Suprapubic skin (tissue), 4 donors: ENCODE measurements around the gene TLE4.

ENCODE experiments used
- CTCF ChIP-seq, 2 donors: fragments of 200-600 bp in 1 of 2; fragments of 450-650 bp in 1 of 2; sonication (generic) in 1 of 2; IDR thresholded peaks; one replicate each; pipeline ENCODE4 v1.5.1; 2016 to 2019; ENCODE audit warnings: antibody characterized with exemption in 2 of 2, mild to moderate bottlenecking in 1 of 2, moderate library complexity in 1 of 2
- EP300 ChIP-seq: sonication (generic); formaldehyde crosslinking; IDR thresholded peaks from one replicate; pipeline ENCODE4 v1.6.1; 2017; ENCODE audit warnings: antibody characterized with exemption
- POLR2AphosphoS5 ChIP-seq, 3 donors: sonication (generic); formaldehyde crosslinking; IDR thresholded peaks; one replicate each; pipeline ENCODE4 v1.6.1; 2017; ENCODE audit warnings: antibody characterized with exemption in 3 of 3

DNA sequence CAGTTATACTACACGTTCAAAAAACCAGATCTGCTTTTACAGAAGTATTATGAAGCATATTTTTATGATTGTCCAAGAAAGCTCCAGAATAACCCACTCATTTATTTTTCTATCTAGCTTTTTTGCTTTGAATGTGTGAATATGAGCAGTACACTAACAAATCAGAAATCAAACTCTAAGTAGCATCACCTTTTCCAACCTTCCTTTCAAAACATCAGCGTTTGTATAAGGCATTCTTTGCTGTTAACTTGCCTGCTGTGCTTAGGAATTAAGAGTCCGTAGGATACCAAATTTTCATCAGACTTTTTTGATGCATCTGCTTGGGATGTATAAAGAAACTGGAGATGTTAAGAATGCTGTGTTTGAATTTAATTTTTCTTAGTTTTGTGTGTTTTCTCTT, 3.8 kb downstream of the TLE4 start:
- TF ChIP-seq CTCF (IDR thresholded peaks at IDR 0.05) = no peak
- no peak for TF ChIP-seq EP300
- no peak for TF ChIP-seq POLR2AphosphoS5 (IDR thresholded peaks at IDR 0.05)
